HG03159 (cell line): ENCODE results near the gene CRB2.
"Not testable (repeated sequence)": the region's sequence is repeated elsewhere in the genome, so short reads cannot be mapped to it uniquely, and the experiment has no call there.

Experiments used
- ATAC-seq: cut with Tn5 transposase; IDR thresholded peaks from one replicate; pipeline ENCODE4 v1.9.1; 2021; ENCODE audit warnings: mild to moderate bottlenecking, moderate library complexity; ENCODE audit not compliant: unreplicated experiment

The CRB2 gene

DNA sequence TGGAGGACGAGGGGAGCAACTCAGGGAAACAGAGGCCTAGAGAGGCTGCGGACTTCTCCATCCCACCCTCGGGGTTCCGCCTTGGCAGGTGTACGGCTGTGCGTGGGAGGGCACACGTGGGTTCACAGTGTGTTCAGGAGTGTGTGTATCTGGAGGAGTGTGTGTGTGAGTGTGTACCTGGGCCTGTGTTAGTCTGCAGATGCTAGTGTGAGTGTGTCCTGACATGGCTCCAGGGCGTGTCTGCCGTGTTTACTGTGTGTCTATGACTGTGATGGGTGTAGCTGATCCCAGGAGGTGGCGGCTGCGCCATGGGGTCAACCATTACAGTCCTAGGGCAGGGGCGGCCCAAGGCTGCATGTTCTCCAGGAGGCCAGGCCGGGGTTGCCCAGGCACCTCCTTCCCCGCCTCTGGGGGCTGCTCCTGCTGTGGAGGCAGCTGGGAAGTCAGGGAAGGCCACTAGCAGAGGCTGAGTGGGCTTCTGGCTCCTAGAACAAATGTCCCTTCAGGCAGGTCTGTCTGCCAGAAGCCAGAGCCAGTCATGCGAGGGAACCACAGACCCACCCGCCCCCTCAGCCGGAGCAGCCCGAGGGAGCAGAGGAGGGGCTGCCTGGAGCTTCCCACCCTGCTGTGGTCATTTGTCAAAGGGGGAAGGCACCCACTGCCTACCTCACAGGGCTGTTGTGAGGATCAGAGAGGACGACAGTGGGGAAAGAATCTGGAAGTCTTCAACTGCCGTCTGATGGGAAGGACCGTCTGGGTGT is 21.4 kb downstream of the CRB2 start:
- ATAC-seq, result no peak

DNA sequence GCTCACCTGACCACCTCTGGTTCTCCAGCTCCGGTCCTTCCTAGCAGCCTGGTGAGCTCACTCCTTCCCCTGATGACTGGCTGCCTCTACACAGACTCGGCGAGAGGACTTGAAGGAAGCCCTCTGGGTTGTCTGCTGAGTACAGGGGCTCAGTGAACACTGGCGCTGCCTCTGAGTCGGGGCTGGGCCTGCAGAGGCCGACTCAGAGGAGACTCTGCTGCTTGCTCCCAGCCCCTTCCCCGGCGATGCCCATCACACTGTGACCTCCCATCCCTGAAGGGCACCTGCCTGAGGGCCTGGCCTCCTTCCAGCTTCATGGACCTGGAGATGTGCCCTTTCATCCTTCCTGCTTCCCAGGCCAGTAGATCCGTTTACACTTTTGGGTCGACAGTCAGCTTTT is 22.0 kb downstream of the CRB2 start:
- ATAC-seq, result no peak

DNA sequence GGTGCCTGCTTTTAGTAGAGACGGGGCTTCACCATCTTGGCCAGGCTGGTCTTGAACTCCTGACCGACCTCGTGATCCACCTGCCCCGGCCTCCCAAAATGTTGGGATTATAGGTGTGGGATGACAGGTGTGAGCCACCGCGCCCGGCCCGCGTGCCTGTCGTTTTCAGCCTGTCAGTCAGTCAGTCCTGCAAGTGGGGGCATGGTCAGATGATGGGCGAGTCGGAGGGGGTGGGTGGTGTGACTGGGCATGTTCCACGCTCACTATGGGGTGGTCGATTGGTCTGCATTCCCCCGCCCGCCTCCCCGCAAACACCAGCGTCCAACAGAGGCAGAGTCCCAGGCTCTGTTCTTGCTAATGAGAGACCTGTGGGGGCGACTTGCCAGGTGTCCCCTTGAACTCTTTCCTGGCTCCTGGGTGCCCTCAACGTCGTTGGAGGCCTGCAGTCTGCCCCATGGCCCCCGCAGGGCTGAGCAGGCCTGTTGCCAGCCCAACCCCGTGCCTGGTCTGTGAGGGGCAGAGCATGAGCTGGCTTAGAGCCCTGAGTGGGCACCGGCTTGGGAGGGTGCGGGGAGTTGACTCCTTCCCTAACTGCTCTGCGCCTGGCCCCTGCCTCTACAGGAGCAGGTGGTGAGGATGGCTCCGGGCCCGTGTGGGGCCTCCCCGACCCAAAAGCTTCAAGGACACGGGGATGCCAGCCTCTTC is 23.1 kb downstream of the CRB2 start:
- ATAC-seq, result no peak

DNA sequence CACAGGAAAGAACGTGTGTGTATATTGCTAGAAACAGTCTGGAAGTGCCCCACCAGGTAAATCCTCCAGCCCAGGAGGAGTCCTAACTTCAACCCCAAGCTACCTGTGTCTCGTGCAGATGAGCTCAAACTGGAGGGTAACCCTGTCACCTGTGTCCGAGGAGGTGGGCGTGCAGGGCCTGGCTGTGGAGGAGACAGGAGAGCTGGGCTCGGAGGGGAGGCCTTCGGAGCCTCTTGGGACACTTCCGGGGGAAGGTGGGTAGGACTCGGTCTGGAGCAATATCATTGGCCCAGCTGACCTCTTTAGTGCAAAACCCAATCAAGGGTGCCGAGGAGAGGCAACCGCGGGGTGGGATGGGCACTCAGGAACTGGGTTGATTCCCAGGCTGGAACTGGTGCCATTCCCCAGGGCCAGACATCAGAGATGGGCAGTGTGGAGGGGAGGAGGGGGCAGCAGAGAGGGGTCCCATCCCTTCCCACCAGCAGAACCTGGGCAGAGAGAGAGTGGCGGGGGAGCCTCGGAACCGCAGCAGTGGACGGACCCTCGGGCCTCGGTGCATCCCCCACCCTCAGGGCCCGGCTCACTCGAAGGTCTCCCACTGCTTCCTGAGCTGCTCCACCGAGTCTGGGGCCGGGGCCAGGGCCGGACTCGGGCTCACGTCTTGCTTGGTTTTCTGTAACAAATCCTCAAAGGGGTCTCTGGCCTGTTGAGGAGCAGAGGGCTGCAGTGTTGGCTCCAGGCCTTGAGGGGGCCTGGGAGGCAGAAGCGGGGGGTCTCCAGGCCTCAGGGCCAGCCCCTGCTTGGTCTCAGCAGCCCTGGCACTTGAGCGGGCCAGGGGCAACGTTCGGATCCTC is 25.1 kb downstream of the CRB2 start:
- ATAC-seq, result no peak

DNA sequence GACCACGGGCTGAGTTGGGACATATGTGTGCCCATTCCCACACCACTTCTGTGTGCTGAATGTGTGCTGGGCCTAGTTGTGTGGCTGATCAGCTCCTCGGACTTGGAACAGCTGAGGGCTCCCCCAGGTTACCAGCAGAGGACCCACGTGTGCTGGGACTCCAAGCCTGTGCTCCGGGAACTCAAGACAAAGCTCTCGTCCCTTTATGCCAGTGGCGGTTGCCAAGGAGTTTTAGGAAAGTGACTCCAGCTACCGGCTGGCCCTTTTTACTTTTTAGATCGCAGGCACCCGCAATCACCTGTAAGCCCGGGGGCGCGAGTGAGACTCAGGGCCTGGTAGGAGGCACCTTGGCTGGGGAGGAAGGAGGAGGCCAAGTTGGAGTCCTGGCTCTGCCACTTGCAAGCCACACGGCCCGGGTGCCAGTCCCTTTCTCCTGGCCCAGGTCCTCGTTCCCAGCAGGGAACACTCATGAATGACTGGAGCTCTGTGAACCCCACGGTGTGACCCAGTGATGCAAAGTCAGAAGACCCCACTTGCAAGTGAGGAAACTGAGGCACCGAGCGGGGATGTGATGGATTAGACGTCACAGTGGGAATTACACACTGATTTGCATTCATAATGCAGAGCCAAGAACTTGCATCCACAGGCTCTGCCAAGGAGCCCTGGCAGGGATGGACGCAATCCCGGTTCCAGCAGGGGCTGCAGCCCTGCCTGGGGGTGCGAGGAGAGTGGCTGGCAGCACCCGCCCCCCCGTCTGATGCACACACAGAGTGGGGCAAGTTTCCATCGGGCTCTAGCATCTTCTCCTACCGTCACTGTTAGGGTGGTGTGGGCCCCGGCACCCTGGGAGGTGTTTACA is 26.9 kb downstream of the CRB2 start:
- ATAC-seq, result no peak

DNA sequence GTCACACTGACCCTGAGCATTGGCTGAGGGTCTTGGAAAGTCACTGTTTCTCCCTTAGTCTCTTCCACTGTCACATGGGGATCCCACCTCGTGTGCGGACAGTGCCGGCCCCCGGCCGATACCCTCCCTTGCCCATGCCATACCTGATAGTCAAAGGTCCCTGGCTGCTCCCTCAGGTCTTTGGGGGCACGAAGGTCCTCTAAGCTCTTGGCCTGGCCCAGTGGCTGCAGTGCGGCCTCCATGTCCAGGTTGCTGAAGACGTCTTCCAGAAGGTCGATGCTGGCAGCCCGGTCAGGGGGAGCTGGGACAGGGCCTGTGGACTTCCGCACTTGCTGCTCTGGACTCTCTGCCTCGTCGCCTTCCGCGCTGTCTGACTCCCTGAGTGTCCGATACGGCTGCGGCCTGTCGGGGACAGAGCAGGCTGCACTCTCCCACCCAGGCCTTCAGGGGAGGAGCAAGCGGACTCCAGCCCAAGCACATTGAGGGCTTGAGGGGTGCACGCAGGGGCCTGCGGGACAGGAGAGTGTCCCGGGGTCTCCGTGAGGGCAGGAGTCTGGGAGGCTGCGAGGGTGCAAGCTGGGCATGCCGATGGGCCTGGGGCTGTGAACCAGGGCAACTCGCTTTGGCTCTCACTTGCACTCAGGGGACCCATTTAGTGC is 27.6 kb downstream of the CRB2 start:
- no peak for ATAC-seq

DNA sequence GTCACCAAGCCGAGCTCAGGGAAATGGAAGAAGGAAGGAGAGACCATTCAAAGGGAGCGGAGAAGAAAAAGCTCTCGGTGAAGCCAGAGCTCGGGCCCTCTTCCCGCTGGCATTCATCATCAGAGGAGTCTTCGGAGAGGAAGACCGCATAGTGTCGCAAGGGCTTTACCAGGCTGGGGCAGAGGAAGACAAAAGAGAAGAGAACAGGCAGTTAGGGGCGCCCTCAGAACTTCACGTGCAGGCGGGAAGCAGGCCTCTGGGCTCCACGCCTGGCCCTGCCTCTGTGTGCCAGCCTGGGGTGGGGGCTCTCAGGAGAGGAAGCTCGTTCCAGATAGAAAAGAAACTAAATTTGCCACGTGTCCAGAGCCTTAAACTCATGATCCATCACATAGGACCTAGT is 31.7 kb downstream of the CRB2 start:
- no peak for ATAC-seq

DNA sequence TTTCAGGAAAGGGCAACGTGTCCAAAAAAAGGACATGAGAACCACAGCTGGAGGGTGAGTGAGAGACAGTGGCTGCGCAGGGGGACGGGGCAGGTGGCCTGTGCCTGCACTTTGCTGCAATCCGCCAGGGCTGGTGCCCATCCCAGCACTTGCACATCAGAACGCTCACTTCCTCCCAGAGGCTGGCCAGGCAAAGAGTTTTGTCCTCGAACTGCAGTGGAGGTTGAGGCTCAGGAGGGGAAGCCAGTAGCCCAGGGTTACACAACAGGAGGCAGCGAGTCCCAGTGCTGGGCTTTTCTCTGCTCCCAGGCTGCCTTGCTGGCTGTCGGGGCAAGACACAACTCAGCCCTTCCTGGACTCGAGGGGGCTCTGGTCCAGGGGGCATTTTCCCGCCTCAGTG is 33.1 kb downstream of the CRB2 start:
- no peak for ATAC-seq

DNA sequence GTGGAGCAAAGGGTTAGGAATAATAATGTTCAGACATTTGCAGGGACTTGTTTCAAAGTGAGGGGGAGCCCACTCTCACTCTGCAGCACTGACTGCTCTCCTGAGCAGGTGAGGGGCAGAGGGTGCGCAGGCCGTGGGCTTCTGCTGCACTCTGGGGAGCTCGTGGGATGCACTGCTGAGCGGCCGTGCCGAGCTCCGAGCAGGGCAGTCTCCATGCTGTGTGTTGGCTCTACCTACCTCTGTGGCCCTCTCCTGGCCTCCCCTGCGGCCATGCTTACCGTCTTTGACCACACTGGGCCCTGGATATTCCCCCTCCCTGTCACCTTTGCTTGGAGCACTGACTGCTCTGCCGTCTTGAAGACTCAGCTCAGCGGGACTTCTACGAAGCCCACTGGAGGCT is 33.7 kb downstream of the CRB2 start:
- ATAC-seq, result no peak

DNA sequence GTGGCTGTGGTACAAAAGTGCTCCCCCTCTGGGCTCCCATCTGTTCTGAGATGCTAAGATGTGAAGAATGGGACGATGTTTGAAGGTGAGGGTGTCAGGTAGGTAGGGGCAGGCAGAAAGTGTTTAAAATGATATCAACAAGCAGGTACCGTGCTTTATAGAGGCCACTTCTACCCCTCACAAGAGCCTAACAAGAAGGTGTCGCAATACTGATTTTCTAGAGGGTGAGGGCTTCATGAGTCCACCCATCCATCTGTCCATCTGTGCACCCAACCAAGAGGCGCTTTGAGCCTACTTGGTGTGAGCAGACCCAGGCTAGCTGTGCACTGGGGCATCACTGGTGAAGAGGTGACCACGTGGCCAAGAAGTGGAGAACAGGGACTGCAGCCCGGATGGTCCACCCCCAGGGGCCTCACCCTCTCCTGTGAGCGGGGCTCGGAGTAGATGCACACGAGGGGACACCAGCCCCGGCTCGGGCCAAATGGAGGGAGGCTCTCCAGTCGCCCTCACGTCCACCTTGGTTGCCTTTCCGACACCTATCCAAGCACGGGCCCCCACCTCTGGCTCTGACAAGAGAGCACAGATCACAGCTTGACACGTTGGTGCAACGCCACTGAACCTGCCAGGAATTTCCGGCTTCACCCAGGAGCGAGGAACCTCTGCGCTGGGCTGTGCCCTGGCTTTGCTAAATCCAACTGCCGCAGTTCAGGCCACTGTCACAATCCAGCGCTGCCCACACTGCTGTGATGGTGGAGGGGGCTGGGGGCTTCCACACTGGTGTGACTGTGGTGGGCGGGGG is 34.5 kb downstream of the CRB2 start:
- no peak for ATAC-seq

DNA sequence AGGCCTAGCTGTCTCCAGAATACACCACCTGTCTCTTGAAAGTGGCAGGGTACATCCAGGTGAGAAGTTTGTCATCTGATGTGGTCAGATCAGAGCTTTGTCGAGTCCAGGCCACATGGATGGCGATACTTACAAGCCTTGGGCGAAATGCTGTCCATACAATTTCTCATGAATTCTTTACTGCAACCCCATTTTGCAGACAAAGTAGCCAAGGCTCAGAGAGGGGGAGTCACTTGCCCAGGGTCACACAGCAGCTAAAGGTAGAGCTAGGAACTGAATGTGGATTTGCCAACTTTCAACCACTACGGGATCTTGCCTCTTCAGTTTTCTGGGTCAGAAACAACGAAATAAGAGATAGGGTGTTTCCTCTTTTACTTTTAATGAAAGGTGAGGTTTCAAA is 35.2 kb downstream of the CRB2 start:
- no peak for ATAC-seq

DNA sequence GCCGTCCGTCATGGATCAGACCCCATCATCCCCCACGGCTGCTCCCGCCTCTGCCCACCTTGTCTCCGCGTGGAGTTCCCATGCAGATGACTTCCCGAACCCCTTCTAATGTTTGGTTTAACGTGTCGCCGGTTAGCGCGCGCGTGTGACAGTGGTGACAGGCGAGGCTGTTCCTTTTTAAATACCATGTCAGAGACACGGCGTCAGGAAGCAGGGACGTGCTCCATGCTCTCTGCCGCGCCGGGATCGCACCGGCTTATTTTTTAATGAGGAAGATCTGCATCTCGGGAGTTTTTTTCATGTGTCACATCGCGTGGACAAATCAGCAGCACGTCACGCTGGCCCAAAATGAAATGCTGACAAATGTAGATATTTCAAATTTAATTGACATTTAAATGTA is 35.9 kb downstream of the CRB2 start:
- ATAC-seq, result no peak

DNA sequence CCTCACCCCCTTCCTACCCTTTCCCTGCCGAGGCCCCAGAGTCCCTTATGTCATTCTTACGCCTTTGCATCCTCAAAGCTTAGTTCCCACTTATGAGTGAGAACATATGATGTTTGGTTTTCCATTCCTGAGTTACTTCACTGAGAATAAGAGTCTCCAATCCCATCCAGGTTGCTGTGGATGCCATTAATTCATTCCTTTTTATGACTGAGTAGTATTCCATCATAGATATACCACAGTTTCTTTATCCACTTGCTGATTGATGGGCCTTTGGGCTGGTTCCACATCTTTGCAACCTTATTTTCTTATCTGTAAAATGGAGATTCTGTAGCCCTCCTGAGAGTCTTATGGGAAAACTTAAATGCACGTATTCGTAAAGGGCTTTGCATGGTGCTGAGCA is 36.8 kb downstream of the CRB2 start:
- ATAC-seq, result no peak

DNA sequence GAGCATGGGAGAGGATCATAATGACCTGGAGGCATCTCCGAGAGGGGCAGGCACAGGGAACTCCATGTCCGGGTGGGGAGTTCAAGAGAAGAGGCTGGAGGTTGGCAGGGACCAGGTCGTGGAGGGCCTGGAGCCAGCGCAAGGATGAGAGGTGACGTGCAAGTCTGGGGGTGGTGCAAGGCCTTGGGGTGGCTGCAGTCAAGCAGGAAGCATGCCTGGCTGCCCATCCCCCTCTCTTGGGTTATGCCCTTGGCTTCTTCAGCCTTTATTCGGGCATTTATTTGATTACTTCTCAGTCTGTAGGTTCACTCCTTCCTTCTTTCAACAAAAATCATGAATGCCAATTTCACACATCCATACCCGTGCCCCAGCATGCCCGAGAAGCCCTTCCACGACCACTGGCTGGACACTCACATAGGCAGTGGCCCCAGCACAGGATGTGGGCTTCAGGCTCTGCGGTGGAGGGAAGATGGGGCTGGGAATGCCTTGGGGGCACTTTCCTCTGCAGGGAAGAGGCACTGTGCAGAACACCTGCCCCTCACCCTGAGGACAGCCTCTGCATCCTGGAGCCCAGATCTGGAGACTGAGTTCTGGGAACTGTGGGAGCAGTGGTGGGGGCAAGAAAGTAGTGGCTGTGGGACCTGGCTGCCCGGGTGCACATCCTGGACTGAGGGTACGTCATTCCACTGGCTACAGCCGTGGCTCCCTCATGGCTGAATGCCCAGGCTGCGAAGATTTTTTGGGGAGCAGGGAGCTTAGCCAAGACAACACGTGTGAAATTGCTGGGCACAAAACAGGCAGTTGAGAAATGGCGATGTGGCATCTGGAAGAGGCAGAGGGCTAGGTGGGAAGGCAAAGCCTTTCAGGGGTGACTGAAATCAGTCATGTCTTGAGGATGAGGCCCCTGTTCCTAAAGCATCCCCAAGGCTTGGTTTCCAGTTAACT is 38.6 kb downstream of the CRB2 start:
- no peak for ATAC-seq

DNA sequence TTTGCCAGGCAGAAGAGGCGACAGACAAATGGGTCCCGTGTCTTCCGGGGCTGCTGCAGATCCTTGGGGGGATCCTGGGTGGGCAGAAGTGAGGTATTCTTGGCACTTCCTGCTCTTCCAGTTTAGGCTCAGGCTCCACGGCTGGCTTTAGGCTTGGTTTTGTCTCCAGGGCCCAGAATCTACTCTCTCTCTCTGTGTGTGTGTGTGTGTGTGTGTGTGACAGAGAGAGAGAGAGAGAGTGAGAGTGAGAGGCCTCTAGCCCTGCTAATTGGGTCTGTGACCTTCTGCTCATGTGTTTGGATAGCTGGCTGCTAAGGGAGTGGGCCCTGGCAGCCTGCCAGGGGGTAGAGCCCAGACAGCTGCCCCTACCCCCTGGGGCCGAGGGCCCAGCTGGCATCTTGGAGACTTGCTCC is 39.3 kb downstream of the CRB2 start:
- ATAC-seq, result no peak

DNA sequence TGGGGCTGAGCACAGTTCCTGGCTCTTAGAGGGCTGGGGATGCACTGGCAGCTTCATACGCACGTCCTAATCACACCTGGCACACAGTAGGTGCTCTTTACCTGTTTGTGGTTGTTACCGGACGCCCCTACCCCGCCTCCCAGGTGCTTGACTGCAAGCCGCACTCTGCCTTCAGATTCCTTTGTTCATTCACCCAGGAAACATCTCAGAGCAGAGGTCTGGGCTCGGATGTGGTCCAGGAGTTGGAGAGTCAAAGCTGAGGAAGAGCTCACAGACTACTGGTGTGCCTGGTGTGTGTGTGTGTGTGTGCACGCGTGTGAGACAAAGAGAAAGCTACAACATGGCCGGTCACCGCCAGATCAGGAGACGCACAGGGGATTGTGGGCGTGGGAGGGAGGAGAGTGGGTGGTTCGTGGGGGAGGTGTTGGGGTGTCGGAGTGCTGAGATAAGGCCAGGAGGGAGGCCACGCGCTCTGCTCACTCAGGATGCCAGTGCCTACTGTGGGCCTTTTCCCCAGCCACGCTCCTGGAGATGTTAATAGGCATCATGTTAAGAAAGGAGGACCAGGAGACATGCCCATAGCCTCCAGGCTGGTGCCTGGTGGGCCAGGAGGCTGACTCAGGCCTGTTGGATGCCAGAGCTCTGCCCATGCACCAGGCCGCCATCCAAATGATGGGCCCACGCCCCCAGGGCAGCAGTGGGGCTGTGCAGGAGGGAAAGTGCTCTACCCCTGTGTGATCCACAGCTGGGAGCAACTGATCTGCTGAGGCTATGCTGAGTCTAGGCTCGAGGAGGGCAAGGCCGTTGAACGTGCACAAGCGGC is 39.9 kb downstream of the CRB2 start:
- no peak for ATAC-seq

DNA sequence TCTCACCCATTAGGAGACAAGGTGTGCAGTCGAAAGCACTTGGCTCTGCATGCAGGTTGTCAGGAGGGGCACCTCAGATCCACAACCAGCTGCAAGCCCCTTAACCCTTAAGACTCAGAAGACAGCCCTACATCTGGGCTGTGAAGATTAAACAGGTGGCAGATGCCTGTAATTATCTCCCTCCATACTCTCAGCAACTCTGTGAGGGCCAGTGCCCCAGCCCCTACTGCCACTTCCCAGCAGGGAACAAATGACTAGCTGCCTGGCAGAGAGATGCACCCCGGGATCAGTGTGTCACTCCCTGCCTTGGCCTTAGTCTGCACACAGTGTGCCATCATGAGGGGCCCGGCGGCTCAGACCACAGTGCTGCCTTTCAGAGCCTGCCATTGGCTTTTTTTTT is 42.0 kb downstream of the CRB2 start:
- ATAC-seq, result no peak

DNA sequence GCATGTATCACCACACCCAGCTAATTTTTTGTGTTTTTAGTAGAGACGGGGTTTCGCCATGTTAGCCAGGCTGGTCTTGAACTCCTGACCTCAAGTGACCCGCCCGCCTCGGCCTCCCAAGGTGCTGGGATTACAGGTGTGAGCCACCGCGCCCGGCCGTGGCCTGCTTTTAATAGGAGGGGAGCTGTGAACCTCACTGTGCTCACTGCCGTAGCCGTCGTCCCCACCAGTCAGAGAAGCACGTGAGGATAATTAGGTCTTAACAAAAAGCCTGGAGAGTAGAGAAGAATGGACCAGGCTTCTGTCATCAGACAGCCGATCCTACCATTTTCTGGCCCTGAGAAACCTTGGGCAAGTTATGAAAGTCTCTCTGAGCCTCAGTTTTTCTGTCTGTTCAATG is 42.9 kb downstream of the CRB2 start:
- not testable (repeated sequence) for ATAC-seq
